NCI-H1436 treated with DMSO at 0.1 percent for 48 hours (cell line): ENCODE data around the gene RAB3D.
"Not testable (repeated sequence)": the region's sequence is repeated elsewhere in the genome, so short reads cannot be mapped to it uniquely, and the experiment has no call there.

ENCODE experiments used
- DNase-seq: peaks from one replicate; lab custom pipeline; 2025; lab: John Stamatoyannopoulos, UW

The RAB3D gene

GRCh38 chr19:11338121-11338520 is 1.3 kb downstream of the RAB3D start:
- DNase-seq = no peak

GRCh38 chr19:11337080-11337479 is 2.4 kb downstream of the RAB3D start:
- DNase-seq = no peak

GRCh38 chr19:11335449-11336146 is 3.9 kb downstream of the RAB3D start:
- DNase-seq = no peak

- not testable (repeated sequence) for DNase-seq
Measured at GRCh38 chr19:11333838-11334237, 5.6 kb downstream of the RAB3D start.

GRCh38 chr19:11332822-11333221 is 6.6 kb downstream of the RAB3D start:
- no peak for DNase-seq

- DNase-seq = no peak
Measured at GRCh38 chr19:11331502-11331901, 8.0 kb downstream of the RAB3D start.

- no peak for DNase-seq
Measured at GRCh38 chr19:11330127-11330526, 9.3 kb downstream of the RAB3D start.

GRCh38 chr19:11325544-11325943 is 13.9 kb downstream of the RAB3D start:
- no peak for DNase-seq

GRCh38 chr19:11324748-11325389 is 14.6 kb downstream of the RAB3D start:
- no peak for DNase-seq

- DNase-seq = no peak
Measured at GRCh38 chr19:11324079-11324661, 15.3 kb downstream of the RAB3D start.

GRCh38 chr19:11323601-11324078 is 15.8 kb downstream of the RAB3D start:
- no peak for DNase-seq

- no peak for DNase-seq
Measured at GRCh38 chr19:11322269-11323024, 17.0 kb downstream of the RAB3D start.

- no peak for DNase-seq
Measured at GRCh38 chr19:11321191-11322126, 18.0 kb downstream of the RAB3D start.

- not testable (repeated sequence) for DNase-seq
Measured at GRCh38 chr19:11320278-11320995, 19.0 kb downstream of the RAB3D start.

GRCh38 chr19:11306337-11306736 is 33.1 kb downstream of the RAB3D start:
- no peak for DNase-seq

- no peak for DNase-seq
Measured at GRCh38 chr19:11304936-11305335, 34.5 kb downstream of the RAB3D start.

GRCh38 chr19:11300811-11301120 is 38.7 kb downstream of the RAB3D start:
- DNase-seq = no peak

- DNase-seq = no peak
Measured at GRCh38 chr19:11299946-11300810, 39.3 kb downstream of the RAB3D start.

- DNase-seq = no peak
Measured at GRCh38 chr19:11296264-11296663, 43.2 kb downstream of the RAB3D start.

- no peak for DNase-seq
Measured at GRCh38 chr19:11295665-11296245, 43.7 kb downstream of the RAB3D start, which contains the start of gene TSPAN16. Gene TSPAN16, plus strand, starts transcription at chr19:11296160. Its CDS starts 138 bp downstream, at chr19:11296298.
